Mesothelial cell of epicardium (in vitro differentiated cells): Measurements from ENCODE around the gene AMOTL1. TPM values are rescaled to one million over a fixed set of nuclear protein-coding genes. Genes with fewer than 3 reads are reported as not detected.

ENCODE experiments used
- DNase-seq, 2 experiments: peaks; one replicate each; pipeline ENCODE4 v3.0.0; 2021; ENCODE audit warnings: low spot score in 2 of 2; ENCODE audit not compliant: unreplicated experiment in 2 of 2
- H3K27ac Mint-ChIP-seq: 2 replicates; pipeline ENCODE4 v1.8.0; 2021; ENCODE audit warnings: mixed read lengths
- H3K27me3 Mint-ChIP-seq: 2 replicates; pipeline ENCODE4 v1.8.0; 2021; ENCODE audit warnings: low read depth, mixed read lengths
- H3K36me3 Mint-ChIP-seq: 2 replicates; pipeline ENCODE4 v1.8.0; 2021; ENCODE audit warnings: mixed read lengths
- H3K4me1 Mint-ChIP-seq: 2 replicates; pipeline ENCODE4 v1.8.0; 2021; ENCODE audit warnings: mixed read lengths
- H3K4me3 Mint-ChIP-seq: 2 replicates; pipeline ENCODE4 v1.8.0; 2021; ENCODE audit warnings: mild to moderate bottlenecking, moderate library complexity, mixed read lengths
- H3K9me3 Mint-ChIP-seq: 2 replicates; pipeline ENCODE4 v1.8.0; 2021; ENCODE audit warnings: mixed read lengths
- total RNA-seq: library from RNA; stranded (reverse); gene quantifications from 3 replicates; pipeline ENCODE4 v1.2.1, GENCODE V29; 2021
- TF ChIP-seq, protein P1 (sequence below): fragments of 200-600 bp; sonication (generic); IDR thresholded peaks from one replicate; pipeline ENCODE4 v1.5.0; 2021; ENCODE audit warnings: antibody characterized with exemption; ENCODE audit not compliant: unreplicated experiment

The AMOTL1 gene
- total RNA-seq, 1 donor from 2014 or later, result 77.8 TPM

DNA sequence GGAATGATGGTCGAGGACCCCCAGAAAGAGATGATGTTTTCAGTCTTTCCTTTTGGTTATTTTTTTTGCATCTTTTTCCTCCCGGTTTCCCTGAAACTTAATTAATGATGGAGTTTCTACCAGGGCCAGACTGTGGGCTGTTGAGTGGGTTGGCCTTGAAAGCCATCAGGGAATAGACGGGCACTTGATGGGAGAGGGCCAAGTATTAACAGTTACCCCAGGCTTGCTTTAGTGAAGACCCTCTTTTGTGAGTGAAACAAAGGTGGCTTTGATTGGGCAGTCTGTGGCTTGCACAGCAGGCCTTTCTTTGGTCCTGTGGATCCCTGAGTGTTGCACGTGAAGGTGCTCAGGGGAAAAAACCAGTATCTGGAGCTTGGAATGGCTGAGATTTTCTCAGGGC lies 56.9 kb downstream of the AMOTL1 start:
- H3K27me3 Mint-ChIP-seq, result no peaks in the 10 kb centered on the region
- H3K9me3 Mint-ChIP-seq, result peaks cover 7% of the 10 kb centered on the region
- TF ChIP-seq, protein P1, sequence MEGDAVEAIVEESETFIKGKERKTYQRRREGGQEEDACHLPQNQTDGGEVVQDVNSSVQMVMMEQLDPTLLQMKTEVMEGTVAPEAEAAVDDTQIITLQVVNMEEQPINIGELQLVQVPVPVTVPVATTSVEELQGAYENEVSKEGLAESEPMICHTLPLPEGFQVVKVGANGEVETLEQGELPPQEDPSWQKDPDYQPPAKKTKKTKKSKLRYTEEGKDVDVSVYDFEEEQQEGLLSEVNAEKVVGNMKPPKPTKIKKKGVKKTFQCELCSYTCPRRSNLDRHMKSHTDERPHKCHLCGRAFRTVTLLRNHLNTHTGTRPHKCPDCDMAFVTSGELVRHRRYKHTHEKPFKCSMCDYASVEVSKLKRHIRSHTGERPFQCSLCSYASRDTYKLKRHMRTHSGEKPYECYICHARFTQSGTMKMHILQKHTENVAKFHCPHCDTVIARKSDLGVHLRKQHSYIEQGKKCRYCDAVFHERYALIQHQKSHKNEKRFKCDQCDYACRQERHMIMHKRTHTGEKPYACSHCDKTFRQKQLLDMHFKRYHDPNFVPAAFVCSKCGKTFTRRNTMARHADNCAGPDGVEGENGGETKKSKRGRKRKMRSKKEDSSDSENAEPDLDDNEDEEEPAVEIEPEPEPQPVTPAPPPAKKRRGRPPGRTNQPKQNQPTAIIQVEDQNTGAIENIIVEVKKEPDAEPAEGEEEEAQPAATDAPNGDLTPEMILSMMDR, result no peak
- H3K27ac Mint-ChIP-seq, result no peak overlapping the region
- H3K4me1 Mint-ChIP-seq, result no peaks in the 10 kb centered on the region
- no peak for DNase-seq
- no peak overlapping the region for H3K4me3 Mint-ChIP-seq
- peaks cover 83% of the 10 kb centered on the region for H3K36me3 Mint-ChIP-seq

DNA sequence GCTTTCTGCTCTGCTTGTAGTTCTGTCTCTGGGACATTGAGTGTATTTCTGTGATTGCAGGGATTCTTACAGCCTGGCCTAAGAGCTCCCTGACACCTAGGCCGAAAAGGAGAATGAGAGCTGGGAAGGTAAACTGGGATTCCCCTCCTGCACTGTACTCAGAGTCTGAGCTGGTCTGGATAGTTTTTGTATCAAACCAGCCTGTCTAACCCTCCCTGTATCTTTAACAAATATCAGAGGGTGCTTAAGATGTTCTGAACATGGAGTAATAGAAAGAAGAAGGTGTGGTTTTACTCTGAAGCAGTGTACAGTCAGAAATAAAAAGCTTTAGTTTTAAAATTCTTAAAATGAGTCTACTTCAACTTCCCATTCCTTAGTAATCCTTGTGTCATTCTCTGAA lies 57.3 kb downstream of the AMOTL1 start:
- Mint-ChIP-seq H3K4me1 (no peaks in the 10 kb centered on the region), H3K4me3 (no peak overlapping the region), H3K36me3 (peaks cover 83% of the 10 kb centered on the region), H3K27me3 (no peaks in the 10 kb centered on the region), H3K9me3 (peaks cover 7% of the 10 kb centered on the region), H3K27ac (no peak overlapping the region)
- DNase-seq, result no peak
- TF ChIP-seq, protein P1, result no peak

DNA sequence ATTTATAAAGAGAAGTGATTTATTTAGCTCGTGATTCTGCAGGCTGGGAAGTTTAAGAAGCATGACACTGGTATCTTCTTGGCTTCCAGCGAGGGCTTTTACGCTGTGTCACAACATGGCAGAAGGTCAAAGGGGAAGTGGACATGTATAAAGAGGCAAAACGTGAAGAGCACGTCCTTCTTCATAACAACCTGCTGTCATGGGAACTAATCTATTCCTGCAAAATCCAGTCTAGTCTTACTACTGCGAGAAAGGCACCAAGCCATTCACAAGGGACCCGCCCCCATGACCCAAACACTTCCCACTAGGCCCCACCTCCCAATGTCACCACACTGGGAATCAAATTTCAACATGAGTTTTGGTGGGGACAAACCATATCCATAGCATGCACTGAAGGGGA lies 58.3 kb downstream of the AMOTL1 start:
- no peaks in the 10 kb centered on the region for H3K27me3 Mint-ChIP-seq
- H3K36me3 Mint-ChIP-seq, result peaks cover 79% of the 10 kb centered on the region
- peaks cover 7% of the 10 kb centered on the region for H3K9me3 Mint-ChIP-seq
- TF ChIP-seq, protein P1, result no peak
- no peak overlapping the region for H3K4me3 Mint-ChIP-seq
- DNase-seq, result no peak
- H3K27ac Mint-ChIP-seq, result peak overlapping the region; percentile 14
- H3K4me1 Mint-ChIP-seq, result no peaks in the 10 kb centered on the region

DNA sequence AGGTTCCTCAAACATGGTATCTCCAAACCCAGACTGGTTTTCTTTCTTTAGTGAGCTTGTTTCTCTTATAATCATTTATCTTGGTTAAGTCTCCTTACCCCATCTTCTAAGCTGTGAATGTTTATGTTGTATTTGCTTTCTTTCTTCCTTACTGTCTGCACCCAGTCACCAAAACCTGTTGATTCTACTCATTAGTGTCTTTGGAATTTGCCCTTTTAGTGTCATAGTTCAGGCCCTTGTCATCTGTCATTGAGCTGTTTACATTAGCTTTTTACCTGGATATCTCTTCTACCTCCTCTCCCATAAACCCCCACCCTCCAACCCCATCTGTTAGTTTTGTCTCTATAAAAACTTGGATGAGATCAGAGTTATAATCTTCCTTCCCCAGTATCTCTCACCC lies 59.9 kb downstream of the AMOTL1 start:
- no peaks in the 10 kb centered on the region for H3K27me3 Mint-ChIP-seq
- peaks cover 72% of the 10 kb centered on the region for H3K36me3 Mint-ChIP-seq
- H3K4me1 Mint-ChIP-seq, result peaks cover 7% of the 10 kb centered on the region
- no peak for DNase-seq
- peaks cover 7% of the 10 kb centered on the region for H3K9me3 Mint-ChIP-seq
- TF ChIP-seq, protein P1, result no peak
- no peak overlapping the region for H3K4me3 Mint-ChIP-seq
- H3K27ac Mint-ChIP-seq, result no peak overlapping the region

DNA sequence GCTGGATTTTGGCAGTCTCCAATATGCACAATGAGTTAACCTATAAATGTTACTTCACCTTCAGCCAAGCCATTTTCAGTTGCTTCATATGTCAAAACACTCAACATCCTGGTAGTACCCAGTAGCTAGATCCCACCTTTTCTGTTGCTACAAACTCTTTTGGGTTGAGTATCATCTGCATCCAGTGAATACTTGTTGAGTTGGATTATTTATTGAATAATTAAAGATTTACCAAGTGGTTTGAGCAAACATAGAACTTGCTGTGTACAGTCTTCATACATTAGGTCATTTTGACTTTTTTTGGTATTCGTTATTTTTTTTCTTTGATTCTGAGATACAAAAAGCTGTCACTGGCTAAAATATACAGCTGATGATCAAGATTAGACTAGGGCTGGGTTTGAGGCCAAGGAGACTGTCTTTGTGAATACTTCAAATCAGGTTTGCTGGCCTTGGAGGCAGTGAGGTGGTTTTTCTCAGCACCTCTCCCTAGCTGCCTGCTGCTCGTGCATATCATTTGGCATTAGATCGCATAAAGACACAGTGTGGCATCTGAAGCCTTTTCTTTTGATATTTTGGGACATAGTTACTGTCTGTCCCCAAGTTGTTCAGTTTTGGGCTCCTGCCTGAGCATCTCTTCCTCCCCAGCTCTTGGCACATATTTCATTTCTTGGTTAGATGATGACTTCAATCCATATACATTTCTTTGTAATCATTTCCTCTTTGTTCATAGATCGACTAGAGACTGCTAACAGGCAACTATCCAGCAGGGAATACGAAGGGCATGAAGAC lies 62.8 kb downstream of the AMOTL1 start:
- no peak for DNase-seq
- Mint-ChIP-seq H3K27me3 (no peaks in the 10 kb centered on the region), H3K27ac (peak overlapping the region; percentile 3), H3K4me3 (no peak overlapping the region), H3K4me1 (peaks cover 23% of the 10 kb centered on the region), H3K9me3 (peaks cover 7% of the 10 kb centered on the region), H3K36me3 (peaks cover 54% of the 10 kb centered on the region)
- TF ChIP-seq, protein P1, result no peak
